GM18520 (cell line): ENCODE measurements around the gene SH3RF3.

Experiments used
- ATAC-seq: cut with Tn5 transposase; IDR thresholded peaks from one replicate; pipeline ENCODE4 v1.9.1; 2021; ENCODE audit not compliant: unreplicated experiment

The SH3RF3 gene

DNA sequence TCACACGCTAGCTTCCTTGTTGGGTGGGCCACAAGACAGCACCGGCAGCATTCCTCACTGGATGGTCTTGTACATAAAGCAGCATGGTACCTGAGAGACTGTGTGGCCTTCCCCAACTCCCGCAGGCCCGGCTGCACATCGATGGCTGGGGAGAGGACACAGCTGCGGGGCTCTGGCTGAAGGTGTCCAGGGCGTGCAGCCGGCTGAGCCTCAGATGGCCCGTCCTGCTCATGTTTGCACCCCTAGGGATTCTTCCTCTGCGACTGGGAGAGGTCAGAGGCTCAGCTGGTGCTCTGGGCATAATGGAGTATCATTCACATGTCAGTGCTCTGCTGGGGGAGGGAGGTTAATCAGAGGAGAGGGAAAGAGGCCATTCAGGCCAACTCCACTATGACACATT is 276.9 kb downstream of the SH3RF3 start:
- no peak for ATAC-seq

DNA sequence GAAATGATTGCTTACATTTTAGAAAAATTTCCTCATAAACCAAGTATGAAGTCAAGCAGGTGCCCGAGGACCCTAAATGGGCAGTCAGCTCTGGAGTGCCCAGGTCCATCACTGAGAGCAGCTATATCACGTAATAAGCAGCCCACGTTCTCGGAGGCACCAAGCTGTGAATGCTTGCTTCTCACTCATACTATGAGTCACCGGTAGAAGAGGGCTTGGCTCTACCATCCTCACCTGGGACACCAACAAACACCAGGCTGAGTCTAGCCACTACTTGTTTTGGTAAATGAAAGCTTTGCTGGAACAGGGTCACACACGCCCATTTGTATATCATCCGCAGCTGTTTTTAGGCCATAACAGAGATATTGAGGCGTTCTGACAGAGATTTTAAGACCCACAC is 277.3 kb downstream of the SH3RF3 start:
- ATAC-seq: no peak

DNA sequence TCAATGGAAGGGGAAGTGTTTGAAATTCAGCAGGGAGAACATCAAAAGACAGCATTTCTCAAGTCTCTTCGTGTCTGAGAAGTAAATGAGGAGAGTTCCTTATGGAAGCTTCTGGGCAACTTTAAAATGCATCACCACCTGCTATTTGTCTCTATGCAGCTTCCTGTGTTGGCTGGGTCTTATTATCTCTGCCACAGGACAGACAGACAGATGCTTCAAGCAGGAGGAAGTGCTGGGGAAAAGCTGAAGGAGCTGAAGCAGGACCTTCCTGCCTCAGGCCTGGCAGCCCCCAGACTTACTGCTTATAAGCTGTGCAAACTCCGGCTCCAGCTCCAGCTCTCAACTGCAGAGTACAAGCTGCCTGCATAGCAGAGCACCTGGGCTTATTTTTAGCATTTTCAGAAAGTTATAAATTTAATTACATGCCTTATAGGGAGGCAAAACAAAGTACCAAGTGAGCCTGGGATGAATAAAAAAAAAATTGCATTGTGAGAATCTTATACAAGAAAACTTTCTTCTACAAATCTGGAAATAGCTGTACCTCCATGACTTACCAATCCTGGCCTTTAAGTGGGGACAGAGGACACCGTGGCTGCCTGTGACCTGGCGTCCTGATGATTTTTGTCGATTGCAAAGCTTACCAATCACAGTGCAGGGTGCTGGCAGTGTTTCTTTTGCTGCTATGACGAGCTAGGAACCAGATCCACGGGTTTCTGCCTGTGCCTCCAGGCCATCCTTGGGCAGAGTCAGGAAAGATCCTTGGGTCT is 278.5 kb downstream of the SH3RF3 start:
- ATAC-seq: no peak

DNA sequence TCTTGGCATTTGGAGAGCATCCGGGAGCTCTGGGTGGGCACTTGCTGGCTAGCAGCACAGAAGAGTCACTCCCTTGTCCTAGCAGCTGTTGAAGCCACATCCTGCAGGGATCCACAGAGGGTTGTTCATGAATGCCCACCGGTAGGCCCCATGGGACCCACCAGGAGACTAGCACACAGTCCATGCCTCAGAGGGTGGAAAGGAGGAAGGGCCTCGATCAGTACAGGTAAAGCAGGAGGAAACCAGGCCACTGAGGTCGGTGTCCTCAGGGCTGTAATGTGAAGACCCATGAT is 279.0 kb downstream of the SH3RF3 start:
- ATAC-seq: no peak

DNA sequence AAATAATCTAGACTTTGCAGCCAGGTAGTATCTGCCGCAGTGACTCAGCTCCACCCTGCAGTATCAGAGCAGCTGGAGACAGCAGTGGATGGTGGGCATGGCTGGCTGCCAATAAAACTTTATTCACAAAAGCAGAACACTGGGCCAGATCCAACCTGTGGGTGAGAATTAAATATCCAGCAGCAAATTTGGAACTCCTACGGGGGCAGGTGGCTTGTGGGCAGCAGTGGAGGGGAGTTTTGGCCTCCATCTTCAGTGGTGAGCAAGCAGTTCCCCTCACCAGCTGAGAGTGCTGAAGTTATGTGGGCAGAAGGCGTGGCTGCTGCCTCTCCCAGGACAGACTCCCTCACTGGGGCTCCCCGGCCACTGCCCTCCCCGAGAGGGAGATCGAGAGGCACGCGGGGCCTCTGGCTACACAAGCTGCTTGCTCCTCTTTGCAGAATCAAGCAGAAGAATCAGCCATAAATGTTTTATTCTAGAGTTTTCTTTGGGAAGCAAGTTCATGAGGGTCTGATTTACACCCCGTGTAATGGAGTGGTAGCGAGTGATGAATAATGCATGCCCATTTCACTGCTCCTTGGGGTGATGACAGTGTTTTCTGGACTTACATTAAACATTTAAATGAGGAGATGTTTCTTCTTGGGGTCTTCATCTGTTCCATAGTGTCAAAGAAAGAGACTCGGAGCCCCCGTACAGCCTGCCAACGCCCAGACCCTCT is 280.5 kb downstream of the SH3RF3 start:
- ATAC-seq: no peak

DNA sequence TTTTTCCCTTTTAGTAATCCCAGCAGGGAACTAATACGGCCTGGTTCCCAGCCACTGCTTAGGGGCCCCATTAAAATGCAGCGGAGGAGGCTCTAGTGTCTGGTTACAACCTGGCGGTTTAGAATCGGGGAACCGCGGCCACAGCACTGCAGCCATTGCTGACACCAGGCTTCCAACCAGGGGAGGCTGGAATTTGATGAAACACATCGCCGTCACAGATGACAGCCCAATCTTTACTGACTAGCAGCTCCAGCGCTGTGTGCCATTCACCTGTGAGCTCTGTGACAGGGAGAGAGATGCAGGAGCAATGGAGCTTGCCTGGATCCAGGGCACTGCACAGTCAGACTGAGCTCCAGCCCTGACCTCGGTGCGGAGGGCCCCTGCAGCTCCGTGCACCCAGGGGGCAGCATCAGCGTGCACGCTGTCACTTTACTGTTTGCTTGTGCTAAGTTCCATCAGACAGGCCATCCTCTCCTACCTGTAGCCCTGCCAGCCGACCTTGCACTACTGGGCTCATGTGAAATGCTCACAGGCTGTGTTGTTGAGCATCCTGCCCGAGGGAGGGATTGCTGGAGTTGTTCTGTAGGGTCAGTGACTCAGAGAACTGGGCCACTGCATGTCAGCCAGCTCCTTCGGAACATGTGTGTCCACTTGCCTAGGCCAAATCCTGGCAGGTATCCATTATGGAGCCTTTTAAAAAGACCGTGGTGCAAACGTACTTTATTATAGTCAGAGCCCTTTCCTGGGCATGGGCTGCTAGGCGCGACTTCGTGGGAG is 281.2 kb downstream of the SH3RF3 start:
- ATAC-seq: no peak

DNA sequence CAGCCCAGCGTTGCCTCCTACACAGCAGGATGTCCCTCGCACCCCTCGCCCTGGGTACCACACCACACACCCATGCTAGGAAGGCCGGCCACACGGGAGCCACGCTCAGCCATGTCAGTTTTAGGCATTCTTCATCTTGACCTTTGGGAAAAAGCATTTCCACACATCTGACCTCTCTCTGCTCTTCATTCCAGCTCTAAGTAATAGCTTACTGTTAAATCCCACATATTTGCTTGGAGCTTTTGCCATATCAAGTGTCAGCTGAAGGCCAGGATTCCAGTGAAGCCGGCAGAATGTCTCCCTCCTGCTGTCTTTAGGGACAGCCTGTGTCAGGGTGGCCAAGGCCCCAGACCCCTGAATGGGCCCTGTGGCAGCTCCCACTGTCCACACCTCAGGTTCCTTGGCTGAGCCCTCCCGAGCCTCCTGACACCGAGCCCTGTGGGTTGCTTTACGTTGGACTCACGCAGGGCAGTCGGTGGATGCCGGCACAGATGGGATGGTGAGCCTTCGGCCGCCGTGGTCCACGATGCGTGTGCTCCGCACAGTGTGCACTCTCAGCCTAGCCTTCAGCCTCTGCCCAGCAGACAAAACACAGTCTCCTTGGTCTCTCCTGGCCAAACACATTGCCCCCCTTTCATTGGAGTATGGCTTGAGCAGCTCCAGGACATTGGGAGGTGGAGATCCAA is 282.8 kb downstream of the SH3RF3 start:
- no peak for ATAC-seq

DNA sequence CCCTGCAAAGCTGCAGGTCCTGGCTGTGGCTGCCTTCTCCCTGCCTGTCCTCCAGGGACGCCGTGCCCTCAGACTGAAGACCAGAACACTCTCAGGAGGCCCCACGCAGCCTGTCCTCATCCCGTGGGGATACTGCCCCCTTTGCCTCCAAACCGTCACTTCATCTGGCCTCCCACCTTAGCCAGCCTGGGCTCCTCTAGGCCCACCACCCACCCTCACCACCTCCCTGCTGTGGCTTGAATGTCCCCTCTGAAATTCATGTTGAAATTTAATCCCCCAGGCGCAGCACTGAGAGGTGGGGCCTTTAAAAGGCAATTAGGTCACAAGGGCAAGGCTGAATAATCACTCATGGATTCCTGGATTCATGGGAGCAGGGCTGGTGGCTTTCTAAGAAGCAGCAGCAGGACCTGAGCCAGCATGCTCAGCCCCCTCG is 286.6 kb downstream of the SH3RF3 start:
- ATAC-seq: no peak

DNA sequence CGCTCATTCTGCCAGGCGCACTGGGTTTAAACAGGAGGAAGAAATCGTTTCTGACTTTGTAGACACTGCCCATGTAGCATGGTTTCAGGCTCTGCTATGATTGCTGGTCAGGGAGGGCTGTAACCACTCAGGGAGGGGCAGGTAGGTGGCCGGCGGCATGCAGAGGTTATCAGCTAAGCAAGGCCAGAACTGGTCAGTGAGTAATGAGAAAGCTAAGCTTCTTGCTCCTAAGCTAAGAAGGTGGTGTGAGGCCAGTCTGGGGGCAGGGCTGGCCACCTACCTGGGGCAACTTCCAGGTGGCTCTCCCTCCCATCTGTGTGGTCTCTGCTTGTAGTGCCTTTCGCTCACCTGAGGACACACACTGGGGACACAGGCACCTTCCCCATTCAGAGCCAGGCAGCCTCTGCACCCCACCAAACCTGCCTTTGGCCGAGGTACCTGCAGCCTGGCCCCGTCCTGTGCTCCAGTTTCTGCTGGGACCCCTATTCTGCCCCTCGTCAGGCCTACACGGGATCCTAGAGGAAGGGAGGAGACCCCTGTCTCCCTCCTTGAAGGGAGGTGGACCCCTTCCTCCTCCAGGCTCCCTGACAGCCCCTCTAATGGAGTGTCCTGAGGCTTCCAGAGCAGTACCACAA is 288.8 kb downstream of the SH3RF3 start:
- ATAC-seq: no peak

DNA sequence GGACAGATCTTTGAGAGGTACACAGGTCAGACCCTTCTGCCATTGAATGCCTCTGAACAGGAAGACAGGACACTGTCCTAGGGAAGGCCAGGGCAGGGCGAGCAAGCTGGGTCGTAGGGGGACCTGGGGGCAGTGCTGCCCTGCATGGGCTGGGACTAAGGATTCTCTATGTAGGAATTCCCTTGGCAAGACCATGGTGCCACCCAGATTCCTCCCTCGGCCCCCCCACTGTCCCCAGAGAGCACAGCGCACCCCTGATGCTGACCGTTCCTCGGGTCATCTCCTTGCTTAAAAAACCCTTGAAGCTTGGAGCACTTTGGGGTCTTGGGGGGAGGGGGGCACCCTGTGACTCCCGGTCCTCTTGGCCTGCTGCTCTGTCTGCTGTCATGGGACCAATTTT is 289.7 kb downstream of the SH3RF3 start:
- no peak for ATAC-seq

DNA sequence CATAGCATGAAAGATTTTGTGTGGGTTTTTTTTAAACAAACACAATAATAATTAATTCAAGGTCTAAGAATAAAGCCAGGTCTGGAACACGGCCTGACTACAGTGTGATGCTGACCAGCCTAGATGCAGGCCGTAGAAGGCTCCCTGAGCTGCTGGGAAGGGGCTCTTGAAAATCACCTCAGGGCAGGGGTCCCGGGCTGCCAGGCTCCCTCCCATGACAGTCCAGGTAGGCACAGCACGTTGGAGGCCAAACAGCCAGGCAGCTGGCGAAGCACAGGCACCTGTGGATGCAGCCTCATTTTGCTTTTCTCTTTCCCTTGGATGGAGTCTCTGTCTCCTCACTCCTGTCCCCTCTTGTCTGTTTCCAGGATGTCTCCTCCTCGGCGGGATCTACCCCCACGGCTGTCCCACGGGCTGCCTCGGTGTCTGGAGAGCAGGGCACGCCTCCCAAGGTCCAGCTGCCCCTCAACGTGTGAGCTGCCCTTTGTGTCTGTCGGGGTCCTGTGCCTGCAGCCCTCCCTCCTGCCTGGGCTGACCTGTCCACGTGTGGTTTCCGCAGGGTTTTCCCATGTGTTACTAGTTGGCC is 290.3 kb downstream of the SH3RF3 start:
- ATAC-seq: no peak

DNA sequence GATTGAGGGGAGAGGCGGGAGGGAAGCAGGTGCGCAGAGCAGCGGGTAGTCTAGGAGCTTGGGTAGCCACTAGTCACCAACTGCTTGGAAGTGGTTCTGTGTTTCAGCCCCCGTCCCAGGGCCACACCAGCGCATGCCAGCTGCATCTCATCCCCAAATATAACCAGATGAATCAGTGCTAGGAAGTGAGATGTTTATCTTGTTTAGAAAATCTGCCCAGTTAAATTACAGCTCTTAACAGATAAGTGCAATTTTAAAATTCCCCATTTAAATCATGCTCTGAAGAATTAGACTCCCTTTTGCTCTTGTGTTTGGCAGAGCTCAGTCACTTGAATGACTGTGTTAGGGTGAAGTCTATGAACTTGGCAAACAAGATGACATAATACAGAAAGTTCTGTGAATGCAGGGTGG is 291.0 kb downstream of the SH3RF3 start:
- ATAC-seq: no peak

DNA sequence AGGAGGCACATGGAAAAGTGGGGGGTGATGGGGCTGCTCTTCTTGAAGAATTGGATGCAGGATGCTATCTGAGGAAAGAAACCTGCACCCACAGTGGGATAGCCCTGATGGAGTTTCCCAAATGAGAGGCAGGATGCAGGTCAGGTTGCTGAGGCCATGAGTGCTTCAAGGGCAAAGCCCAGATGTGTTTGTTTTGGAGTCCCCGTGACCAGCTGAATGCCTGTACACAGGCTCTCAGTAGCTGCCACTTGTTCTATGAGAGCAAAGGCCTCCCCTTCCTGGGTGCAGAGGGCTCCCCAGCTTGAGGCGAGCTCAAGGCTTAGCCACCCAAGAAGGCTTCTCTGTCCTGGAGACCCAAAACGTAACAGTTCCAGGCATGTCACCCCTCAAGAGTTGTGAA is 292.1 kb downstream of the SH3RF3 start:
- no peak for ATAC-seq

DNA sequence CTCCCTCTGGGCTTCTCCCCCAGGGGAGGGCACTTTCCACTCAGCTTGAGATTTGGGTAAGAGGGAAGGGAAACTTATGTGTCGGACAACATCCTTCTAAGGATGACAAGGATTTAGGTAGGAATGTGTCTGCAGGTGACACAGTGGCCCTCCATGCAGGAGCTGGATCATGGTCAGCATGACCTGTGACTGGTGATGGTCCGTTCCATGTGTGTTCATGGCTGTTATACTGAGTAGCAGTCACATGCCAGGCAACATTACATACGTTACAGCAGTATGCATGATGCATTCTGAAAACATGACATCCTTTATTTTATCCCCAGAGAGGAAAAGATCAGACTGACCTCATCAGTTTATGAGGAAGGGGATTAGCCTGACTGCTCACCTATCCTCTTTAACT is 292.6 kb downstream of the SH3RF3 start:
- ATAC-seq: no peak

DNA sequence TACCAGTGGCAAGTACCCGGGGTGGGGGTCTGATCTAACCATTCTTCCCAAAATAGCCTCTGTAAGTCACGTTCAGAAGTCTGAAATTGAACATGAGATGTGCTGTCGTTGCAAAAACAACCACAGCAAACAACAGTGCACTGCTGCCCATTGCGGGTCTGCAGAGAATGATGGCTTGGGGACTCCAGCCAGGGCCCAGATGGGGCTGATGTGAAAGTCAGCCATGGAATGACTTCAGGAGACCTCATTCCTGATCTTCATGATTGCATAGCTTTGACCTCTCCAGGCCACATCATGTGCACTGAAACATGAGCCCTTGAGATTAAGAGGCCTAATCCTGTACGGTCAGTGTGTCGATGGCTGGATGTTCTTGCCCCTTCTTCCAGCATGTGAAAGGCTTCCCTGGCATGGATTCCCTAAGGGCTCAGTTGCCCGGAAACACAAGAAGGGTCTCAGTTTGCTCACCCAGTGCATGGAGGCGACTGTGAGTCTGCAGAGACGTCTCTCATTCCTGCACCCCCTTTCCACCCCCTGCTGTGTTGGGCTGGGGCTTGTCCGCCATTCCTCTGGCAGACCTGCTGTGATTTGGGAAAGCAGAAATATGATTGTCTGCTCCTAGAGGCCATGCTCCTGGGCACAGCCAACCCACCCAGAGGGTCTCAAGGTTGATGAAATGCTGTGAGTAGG is 293.2 kb downstream of the SH3RF3 start:
- no peak for ATAC-seq

DNA sequence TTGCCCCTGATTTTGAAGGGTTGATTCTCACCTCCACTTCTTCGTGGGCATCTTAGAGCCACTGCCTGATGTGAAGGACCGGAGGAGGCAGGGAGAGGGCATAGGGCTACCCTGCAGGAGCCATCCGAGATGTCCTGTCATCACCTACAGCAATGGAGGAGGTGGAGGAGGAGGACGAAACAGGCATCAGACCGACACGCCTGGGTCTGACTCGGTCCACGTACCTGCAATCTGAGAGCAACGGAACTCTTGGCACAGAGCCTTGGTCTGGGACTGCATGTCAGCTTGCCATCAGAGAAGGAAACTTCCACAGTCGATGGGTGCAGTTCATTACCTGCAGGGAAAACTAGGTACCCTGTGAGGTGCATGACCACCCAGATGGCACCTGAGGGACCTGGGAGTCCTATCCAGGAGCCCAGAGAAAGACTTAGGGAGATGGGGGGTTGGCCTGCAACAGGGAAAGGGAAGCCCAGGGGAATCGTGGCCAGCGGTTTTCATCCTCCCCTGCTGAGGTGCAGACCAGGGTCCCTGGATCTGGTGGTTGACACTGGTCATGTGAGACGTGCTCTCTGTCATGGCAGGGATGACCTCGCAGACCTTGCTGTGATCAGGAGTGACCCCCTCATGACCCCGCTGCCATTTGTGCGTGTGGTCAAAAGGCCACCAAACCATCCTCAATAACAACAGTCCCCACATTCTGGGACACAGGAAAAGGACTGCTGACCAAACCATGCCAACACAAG is 293.9 kb downstream of the SH3RF3 start:
- no peak for ATAC-seq

DNA sequence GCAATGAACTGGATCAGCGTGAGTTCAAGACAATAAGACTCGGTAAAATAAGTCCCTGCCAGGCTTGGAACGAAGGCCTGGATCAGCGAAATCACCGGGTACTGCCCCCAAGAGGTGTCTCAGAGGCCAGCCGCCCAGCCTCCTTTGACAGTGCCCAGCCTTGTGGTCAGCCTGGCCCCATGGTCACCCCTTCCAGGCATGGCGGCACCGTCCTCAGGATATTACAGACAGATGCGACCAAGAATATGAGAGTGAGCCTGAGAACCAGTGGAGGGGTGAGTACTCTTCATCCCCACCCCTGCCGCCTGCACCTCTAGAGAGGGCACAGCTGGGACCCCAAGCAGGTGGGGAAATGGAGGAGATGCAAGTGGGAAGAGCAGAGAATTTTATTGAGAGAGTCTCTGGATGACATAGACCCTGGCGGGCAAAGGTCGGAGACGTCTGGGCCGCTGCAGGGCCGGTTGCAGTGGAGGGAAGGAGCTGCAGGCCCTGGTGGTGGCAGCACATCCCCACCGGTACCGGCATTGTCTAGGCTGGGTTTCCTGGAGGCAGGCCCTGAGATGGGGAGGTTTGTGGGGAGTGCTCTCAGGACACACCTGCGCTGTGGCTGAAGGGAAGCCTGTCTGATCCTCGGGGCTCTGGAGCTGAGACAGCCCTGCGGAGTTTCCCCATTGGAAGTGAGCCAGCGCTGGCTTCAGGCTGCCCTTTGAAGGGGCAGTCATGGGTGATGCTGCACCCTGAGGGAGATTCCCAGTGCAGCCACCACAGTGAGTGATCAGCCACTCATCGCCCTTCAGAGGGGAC is 294.8 kb downstream of the SH3RF3 start:
- no peak for ATAC-seq

DNA sequence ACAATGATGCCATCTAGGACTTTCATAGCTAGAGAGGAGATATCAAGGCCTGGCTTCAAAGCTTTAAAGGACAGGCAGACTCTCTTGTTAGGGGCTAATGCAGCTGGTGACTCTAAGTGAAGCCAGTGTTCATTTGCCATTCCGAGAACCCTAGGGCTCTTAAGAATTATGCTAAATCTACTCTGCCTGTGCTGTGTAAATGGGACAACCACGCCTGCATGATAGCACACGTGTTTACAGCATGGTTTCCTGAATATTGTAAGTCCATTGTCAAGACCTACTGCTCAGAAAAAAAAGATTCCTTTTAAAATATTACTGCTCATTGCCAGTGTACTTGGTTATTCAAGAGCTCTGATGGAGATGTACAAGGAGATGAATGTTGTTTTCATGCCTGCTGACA is 296.4 kb downstream of the SH3RF3 start:
- no peak for ATAC-seq

DNA sequence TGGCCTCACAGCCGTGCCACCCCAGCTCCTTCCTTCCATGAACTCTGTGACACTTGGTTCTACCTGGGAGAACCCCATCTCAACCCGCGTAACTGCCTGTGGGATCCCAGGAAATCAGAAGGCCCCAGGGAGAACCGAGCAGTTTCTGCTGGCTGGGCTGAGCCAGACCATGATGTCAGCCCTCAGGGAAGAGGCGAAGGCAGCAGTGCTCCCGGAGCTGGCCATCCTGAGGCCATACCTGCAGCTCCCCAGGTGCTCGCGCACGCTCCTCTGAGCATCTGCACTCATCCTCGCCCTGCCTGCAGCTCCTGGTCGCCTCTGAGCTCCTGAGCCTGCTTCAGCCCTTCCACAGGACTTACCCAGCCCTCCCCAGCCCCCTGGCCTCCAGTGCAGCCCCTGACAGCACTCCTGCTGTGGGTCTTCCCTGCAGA is 298.7 kb downstream of the SH3RF3 start:
- ATAC-seq: no peak
